Stimulated activated CD4-positive, alpha-beta T cell treated with anti-CD3 and anti-CD28 coated beads, Interleukin-15, amount 100 ng/mL, for 48 hours (primary cell): ENCODE measurements around the gene TMEM204.

Experiments used
- DNase-seq, 2 donors: peaks; one replicate each; pipeline ENCODE4 v3.0.0-alpha.2; 2020; ENCODE audit warnings: low read depth in 2 of 2

Gene TMEM204

GRCh38 chr16:1520461-1520860 is 13.0 kb upstream of the TMEM204 start:
- no peak for DNase-seq

GRCh38 chr16:1523581-1524245 is 9.8 kb upstream of the TMEM204 start:
- no peak for DNase-seq

- DNase-seq = no peak
Measured at GRCh38 chr16:1524366-1524765, 9.1 kb upstream of the TMEM204 start.

- no peak for DNase-seq
Measured at GRCh38 chr16:1525871-1526607, 7.4 kb upstream of the TMEM204 start.

- DNase-seq = no peak
Measured at GRCh38 chr16:1526608-1527555, 6.6 kb upstream of the TMEM204 start.

GRCh38 chr16:1527836-1528811 is 5.3 kb upstream of the TMEM204 start:
- no peak for DNase-seq

- DNase-seq = no peak
Measured at GRCh38 chr16:1528921-1529537, 4.4 kb upstream of the TMEM204 start.

GRCh38 chr16:1530349-1530882 is 3.0 kb upstream of the TMEM204 start:
- no peak for DNase-seq

DNA sequence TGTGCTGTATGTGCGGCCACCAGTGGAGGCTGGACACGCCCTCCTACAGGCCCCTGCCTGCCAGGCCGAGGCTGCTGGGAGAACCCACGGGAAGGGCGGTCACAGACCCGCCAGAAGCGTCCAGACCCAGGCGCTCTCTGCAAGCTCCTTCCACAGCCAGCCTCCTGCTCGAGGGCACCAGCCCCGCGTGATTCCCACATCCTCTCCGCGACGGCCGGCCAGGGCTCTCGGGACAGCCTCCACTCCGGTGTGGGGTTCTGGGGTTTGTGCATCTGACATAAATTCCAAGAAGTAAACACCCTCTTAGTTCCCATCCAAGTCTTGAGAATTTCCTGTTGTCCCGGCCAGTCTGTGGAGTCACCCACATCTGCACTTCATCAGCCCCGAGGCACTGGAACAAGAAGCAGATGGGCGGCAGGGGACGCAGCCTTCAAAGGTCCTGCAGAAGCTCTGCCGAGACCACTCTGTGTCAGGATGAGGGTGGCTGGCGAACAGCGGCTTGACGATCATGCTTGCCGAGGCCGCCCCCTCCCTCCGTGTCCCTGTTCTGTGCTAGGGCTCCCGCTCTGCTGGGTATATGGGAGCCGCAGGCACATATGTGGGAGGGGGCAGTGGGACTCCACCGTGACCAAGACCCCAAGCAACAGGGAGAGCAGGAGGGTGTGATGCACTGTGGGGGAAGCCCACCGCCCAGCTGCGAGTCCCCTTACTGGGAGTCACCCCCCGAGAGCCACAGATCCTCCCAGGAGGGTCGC is 2.4 kb upstream of the TMEM204 start:
- no peak for DNase-seq

DNA sequence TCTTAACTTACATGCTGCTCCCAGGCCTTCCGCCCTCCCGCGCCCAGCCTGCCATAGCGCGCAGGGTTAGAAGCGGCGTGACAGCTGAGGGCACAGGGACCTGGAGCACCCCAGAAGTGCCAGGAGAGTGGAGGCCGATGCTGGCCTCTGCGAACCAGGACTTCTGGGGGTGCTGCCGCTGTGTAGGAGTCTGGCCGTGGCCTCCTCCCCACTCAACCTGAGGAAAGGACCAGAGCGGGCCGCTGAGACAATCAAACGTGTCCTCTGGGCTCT is 1.9 kb upstream of the TMEM204 start:
- DNase-seq = no peak

GRCh38 chr16:1532081-1532760 is 1.2 kb upstream of the TMEM204 start:
- no peak for DNase-seq

GRCh38 chr16:1532771-1533170 is 695 bp upstream of the TMEM204 start:
- no peak for DNase-seq

DNA sequence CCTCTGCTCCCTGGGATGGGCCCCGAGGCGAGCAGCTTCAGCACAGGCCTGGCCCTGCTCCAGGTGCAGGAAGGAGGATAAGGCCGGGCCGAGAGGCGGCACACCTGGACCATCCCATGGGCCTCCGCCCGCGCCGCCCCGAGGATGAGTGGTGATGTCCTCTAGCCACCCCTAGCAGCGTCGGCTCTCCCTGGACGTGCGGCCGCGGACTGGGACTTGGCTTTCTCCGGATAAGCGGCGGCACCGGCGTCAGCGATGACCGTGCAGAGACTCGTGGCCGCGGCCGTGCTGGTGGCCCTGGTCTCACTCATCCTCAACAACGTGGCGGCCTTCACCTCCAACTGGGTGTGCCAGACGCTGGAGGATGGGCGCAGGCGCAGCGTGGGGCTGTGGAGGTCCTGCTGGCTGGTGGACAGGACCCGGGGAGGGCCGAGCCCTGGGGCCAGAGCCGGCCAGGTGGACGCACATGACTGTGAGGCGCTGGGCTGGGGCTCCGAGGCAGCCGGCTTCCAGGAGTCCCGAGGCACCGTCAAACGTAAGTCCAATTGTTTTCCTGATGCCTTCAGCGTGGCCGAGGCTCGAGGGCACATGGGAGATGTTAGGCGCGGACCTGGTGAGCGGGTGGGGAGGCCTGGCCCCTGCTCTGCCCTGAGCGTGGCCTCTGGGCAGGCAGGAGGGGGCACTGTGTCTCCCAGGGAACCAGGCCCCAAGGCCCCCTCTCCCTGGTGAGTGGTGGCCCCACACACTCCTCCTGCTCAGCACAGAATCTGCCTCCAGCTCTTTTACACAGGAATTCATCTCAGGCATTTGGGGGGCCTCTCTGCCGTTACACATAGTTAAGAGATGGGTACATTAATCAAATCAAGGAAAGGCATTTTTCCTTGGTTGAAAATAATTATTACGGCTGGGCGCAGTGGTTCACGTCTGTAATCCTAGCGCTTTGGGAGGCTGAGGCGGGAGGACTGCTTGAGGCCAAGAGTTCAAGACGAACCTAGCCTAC is 855 bp downstream of the TMEM204 start:
- no peak for DNase-seq

DNA sequence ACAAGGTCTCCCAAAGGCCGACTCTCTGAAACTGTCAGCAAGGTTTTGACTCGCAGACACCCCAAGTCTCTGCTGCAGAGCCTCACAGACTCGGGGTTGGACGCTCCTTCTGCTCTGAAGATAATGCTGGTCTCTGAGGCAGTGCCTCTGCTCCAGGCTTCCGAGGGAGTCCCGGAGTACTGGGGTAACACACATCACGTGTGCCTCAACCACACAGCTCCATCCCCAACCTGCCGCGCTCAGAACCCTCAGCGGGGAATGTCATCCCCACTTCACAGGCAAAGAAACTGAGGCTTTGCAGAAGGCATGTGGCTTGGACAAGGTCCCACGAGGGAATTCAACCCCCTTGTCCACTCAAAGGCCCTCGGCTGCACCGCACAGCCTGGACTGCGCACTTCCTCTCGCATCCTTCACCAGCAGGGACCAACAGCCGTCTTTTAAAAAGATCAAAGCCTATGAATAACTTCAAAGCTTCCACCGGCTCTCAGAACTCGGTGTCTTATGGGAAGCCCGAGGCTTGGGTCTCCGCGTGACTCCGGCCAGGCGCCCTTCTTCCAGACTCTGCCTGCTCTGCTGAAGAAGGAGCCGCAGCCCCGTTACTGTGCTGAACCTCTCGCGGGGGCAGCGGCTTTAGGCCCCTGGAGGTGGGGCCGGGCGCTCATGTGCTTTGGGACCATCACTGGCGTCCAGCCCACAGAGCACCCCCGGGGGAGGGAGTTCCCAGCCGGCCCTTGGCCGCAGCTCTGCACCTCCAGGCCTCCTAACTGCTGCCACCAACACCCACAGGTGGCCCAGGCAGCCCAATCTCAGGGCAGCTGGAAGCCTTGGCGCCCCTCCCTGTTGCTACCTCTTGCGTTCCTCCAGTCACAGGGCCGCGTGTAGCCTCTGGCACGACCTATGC is 2.2 kb downstream of the TMEM204 start:
- no peak for DNase-seq

DNA sequence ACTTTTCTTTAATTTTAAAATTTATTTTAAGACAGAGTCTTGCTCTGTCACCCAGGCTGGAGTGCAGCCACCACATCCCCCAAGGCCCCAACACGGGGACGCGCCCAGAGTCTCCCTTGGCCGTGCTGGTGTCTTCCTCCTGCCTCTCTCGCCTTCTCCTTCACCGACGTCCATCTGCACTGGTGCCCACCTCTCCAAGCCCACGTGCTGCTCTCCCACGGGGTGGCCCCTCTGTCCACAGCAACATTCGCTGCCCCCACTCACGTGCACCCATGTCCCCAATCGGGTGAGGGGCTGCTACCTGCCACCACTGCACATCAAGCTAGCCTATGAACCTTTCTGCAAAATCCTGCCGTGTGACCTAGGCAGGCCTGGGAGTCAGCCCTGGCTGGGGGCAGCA is 3.1 kb downstream of the TMEM204 start:
- no peak for DNase-seq

DNA sequence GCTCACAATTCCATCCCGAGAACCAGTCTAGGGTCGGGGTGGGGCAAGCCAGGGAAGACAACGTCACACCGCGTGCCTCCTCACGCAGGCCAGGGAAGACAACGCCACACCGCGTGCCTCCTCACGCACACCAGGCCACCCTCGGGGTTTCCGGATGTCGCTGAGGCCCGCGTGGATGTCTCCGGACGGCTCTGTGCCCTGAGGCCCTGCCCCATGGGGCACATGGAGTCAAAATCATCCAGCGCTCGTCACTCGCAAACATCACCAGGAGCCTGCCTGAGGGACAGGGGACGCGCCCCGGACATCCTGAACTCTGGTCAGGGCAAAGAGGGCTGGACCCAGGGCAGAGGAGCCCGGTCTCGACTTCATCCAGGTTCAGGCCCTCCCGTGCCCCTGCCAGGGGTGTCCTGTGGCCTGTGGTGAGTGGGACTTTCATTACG is 3.7 kb downstream of the TMEM204 start:
- no peak for DNase-seq

DNA sequence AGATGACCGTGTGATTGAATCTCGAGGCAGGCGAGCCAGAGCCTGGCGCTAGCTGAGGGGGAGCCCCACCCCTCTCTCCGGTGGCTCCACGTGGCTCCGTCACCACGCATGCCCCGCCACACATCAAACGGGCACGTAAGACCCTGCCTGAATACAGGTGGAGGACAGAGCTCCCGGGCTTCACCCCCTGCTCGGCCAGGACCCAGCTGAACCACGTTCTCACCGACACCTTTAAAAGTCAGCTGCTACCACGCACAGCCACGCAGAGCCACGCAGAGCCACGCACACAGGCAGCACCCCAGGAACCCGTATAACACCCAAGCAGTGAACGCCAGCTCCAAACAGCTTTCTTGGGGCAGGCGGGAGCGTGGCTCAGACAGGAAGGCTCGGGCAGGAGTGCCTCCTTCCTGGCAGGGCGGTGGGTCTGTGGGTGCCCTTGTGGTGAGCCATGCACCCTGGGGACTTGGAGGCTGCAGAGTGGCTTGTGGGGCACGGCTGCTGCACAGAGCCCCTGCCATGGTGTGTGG is 4.4 kb downstream of the TMEM204 start:
- DNase-seq = no peak
